SK-N-MC (cell line): ENCODE data around the gene SLC1A2.
"Not testable (repeated sequence)": the region's sequence is repeated elsewhere in the genome, so short reads cannot be mapped to it uniquely, and the experiment has no call there.

Source experiments
- DNase-seq: peaks from one replicate; pipeline ENCODE4 v3.0.0-alpha.2; 2011; ENCODE audit warnings: low read depth, low spot score
- H3K27ac ChIP-seq: fragments of 200-600 bp; sonication (generic); 2 replicates; pipeline ENCODE4 v1.5.1; 2016; ENCODE audit warnings: mixed run types
- H3K36me3 ChIP-seq: fragments of 200-600 bp; sonication (generic); 2 replicates; pipeline ENCODE4 v1.6.1; 2017; ENCODE audit warnings: antibody characterized with exemption, low read length, mixed read lengths; ENCODE audit not compliant: insufficient read depth
- H3K4me3 ChIP-seq: fragments of 200-600 bp; sonication (generic); 2 replicates; pipeline ENCODE4 v1.5.1; 2016
- H3K9ac ChIP-seq: fragments of 200-600 bp; sonication (generic); 2 replicates; pipeline ENCODE4 v1.8.0; 2017; ENCODE audit warnings: mixed run types, mixed read lengths; ENCODE audit not compliant: insufficient read length
- H3K9me3 ChIP-seq: fragments of 200-600 bp; sonication (generic); 2 replicates; pipeline ENCODE4 v1.6.1; 2017; ENCODE audit warnings: low read depth, mild to moderate bottlenecking, antibody characterized with exemption, low read length, moderate library complexity, mixed read lengths
- EZH2 ChIP-seq: fragments of 200-600 bp; sonication (generic); IDR thresholded peaks from one replicate; pipeline ENCODE4 v1.6.1; 2017; ENCODE audit warnings: antibody characterized with exemption
- FOXP2 ChIP-seq: optimal IDR thresholded peaks from 2 replicates; pipeline ENCODE3; 2011; ENCODE audit warnings: mild to moderate bottlenecking, moderate library complexity; ENCODE audit not compliant: insufficient read depth; ENCODE audit errors: extremely low read length, control extremely low read depth
- POLR2AphosphoS5 ChIP-seq: IDR thresholded peaks from 2 replicates; pipeline ENCODE4 v1.6.1; 2012; ENCODE audit warnings: mild to moderate bottlenecking, low read depth, low read length, borderline replicate concordance

The SLC1A2 gene

GRCh38 chr11:35228328-35228725 lies 191.0 kb downstream of the SLC1A2 start:
- no peak overlapping the region for H3K9ac ChIP-seq
- no peaks in the 10 kb centered on the region for H3K36me3 ChIP-seq
- H3K4me3 ChIP-seq = no peak overlapping the region
- no peaks in the 10 kb centered on the region for H3K9me3 ChIP-seq
- TF ChIP-seq EZH2 (no peak), POLR2AphosphoS5 (no peak), FOXP2 (no peak)
- H3K27ac ChIP-seq = no peak overlapping the region
- no peak for DNase-seq

- Histone ChIP-seq H3K36me3 (no peaks in the 10 kb centered on the region), H3K27ac (no peak overlapping the region)
- no peak for TF ChIP-seq POLR2AphosphoS5
- TF ChIP-seq EZH2 = no peak
- no peak for TF ChIP-seq FOXP2
Observed at GRCh38 chr11:35227576-35228327, 191.6 kb downstream of the SLC1A2 start.

GRCh38 chr11:35226756-35227155 lies 192.6 kb downstream of the SLC1A2 start:
- H3K9ac ChIP-seq, H3K4me3 ChIP-seq, H3K27ac ChIP-seq, H3K36me3 ChIP-seq, DNase-seq, H3K9me3 ChIP-seq: not testable (repeated sequence)

More at GRCh38 chr11:35227576-35228327, 191.6 kb downstream of the SLC1A2 start:
- H3K4me3 ChIP-seq = no peak overlapping the region
- no peak for DNase-seq
- H3K9ac ChIP-seq = no peak overlapping the region
- H3K9me3 ChIP-seq = no peaks in the 10 kb centered on the region

- Histone ChIP-seq H3K36me3 (no peaks in the 10 kb centered on the region), H3K27ac (no peak overlapping the region), H3K9ac (no peak overlapping the region), H3K4me3 (no peak overlapping the region), H3K9me3 (no peaks in the 10 kb centered on the region)
- DNase-seq = no peak
- no peak for TF ChIP-seq EZH2
- TF ChIP-seq FOXP2 = no peak
- TF ChIP-seq POLR2AphosphoS5 = no peak
Observed at GRCh38 chr11:35225946-35226520, 193.3 kb downstream of the SLC1A2 start.

GRCh38 chr11:35223991-35224390 lies 195.4 kb downstream of the SLC1A2 start:
- Histone ChIP-seq H3K27ac (no peak overlapping the region), H3K9ac (no peak overlapping the region), H3K4me3 (no peak overlapping the region), H3K36me3 (no peaks in the 10 kb centered on the region), H3K9me3 (no peaks in the 10 kb centered on the region)
- TF ChIP-seq POLR2AphosphoS5 (no peak), FOXP2 (no peak), EZH2 (no peak)
- no peak for DNase-seq

GRCh38 chr11:35223371-35223796 lies 196.0 kb downstream of the SLC1A2 start:
- no peak overlapping the region for H3K27ac ChIP-seq
- H3K9ac ChIP-seq = no peak overlapping the region

GRCh38 chr11:35218956-35219355 lies 200.4 kb downstream of the SLC1A2 start:
- H3K9ac ChIP-seq = no peak overlapping the region
- no peaks in the 10 kb centered on the region for H3K9me3 ChIP-seq
- no peak overlapping the region for H3K4me3 ChIP-seq
- H3K27ac ChIP-seq = no peak overlapping the region
- DNase-seq = no peak
- TF ChIP-seq FOXP2 (no peak), EZH2 (no peak), POLR2AphosphoS5 (no peak)
- no peaks in the 10 kb centered on the region for H3K36me3 ChIP-seq

More at GRCh38 chr11:35223371-35223796, 196.0 kb downstream of the SLC1A2 start:
- DNase-seq = no peak
- H3K4me3 ChIP-seq = no peak overlapping the region
- H3K36me3 ChIP-seq = no peaks in the 10 kb centered on the region
- TF ChIP-seq FOXP2 = no peak
- no peak for TF ChIP-seq POLR2AphosphoS5
- TF ChIP-seq EZH2 = no peak
- no peaks in the 10 kb centered on the region for H3K9me3 ChIP-seq

- no peak overlapping the region for H3K27ac ChIP-seq
Observed at GRCh38 chr11:35216962-35217678, 202.2 kb downstream of the SLC1A2 start.

More at GRCh38 chr11:35216962-35217678, 202.2 kb downstream of the SLC1A2 start:
- no peak for DNase-seq
- no peaks in the 10 kb centered on the region for H3K36me3 ChIP-seq
- H3K9ac ChIP-seq = no peak overlapping the region
- no peak for TF ChIP-seq FOXP2
- no peak for TF ChIP-seq POLR2AphosphoS5
- no peak for TF ChIP-seq EZH2
- H3K9me3 ChIP-seq = no peaks in the 10 kb centered on the region
- no peak overlapping the region for H3K4me3 ChIP-seq
